Myocyte (in vitro differentiated cells): ENCODE measurements around the gene AK2. TPM values are rescaled to one million over a fixed set of nuclear protein-coding genes. Genes with fewer than 3 reads are reported as not detected.
"Not testable (repeated sequence)": the region's sequence is repeated elsewhere in the genome, so short reads cannot be mapped to it uniquely, and the experiment has no call there.

Experiments
- DNase-seq: peaks from one replicate; pipeline ENCODE4 v3.0.0-alpha.2; 2012; ENCODE audit warnings: low read depth
- total RNA-seq: library from RNA; depleted of rRNA; stranded (reverse); fragments of >200 nt; gene quantifications from 2 replicates; pipeline ENCODE4 v1.2.3, GENCODE V29; 2014

The AK2 gene
- total RNA-seq, 1 donor from 2014 or later, result 166 TPM

DNA sequence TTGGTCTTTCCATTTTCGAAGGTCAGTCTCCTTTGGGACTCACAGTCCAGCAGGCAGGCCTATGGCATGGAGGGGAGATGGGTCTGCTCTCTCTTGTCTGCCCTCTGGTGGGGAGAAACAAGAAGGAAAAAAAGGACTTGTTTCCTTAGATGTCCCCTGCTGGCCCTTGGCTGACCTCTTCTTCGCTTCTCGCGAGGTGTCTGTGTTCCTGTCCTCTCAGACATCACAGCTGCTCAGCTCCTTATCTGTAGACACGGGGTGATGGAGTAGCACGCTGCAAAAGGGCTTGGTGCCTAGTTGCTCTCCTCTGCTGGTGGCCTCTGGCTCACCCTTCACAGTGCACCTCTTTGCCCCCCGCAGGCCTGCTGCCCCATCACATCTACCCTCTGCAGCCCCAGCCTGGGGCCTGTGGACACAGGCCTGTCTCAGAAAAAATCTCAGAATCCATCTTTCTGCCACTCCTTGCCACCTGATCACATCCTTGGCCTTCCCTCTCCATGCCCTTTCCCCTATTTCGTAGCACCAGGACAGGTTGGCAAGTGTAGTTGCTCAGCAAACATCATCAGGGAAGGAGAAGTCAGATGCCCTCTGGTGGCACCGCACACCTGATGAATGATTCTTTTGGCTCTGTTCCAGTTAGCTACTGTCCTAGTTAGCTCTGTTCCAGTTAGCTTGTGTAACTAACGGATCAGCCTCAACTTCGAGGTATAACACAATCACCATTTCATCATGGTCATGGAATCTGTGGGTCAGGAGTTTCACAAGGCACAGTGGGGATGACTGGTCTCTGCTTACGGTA lies 18.7 kb upstream of the AK2 start:
- DNase-seq, result peak; percentile 90

DNA sequence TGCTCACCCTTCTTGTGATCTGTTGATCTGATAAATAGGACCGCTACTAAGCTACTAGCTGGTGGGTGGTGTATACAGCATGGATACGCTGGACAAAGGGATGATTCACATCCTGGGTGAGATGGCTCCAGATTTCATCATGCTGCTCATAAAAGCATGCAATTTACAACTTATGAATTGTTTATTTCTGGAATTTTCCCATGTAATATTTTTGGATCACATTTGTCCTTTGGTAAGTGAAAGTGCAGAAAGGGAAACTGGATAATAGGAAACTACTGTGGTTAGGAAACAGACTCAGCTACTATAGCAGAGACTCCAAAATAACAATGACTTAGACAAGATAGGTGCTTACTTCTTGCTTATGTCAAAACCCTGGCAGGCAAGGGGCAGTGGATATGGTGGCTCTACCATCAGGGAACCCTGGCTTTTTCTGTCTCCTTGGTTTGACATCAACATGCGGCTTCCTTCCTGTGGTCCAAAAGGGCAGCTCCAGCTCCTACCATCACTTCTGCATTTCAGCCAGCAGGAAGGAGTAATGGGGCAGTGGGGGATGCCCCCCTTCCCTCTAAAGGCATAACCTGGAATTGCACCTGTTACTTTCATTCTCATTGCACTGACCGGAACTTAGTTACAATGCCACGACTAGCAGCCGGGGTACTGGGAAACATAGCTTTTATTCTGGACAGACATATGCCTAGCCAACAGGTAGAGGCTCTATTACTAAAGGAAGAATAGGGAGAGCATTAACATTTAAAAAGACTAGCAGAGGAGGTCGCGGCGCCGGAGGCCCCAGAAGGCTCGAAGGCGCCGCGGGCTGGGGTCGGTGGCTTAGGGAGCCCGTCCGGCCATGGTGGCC lies 13.8 kb upstream of the AK2 start:
- peak; percentile 87 for DNase-seq

DNA sequence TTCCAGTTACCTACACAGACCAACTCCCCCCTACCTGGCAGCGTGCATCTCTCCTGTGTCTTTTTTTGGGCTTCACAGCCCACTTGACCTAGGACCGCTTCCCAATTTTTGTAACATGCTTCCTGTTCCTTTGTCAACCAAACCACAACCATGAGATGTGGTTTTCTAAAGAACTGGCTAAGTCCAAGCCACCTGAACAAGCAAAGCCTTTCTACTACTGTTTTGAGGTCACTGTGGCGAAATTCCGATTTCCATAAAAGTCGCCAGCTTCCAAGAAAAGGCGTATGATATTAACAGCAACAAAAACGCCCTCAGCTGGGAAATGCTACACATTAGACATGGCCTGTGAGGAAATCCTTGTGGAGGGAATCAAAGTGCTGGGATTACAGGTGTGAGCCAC lies 12.7 kb upstream of the AK2 start:
- DNase-seq, result no peak

DNA sequence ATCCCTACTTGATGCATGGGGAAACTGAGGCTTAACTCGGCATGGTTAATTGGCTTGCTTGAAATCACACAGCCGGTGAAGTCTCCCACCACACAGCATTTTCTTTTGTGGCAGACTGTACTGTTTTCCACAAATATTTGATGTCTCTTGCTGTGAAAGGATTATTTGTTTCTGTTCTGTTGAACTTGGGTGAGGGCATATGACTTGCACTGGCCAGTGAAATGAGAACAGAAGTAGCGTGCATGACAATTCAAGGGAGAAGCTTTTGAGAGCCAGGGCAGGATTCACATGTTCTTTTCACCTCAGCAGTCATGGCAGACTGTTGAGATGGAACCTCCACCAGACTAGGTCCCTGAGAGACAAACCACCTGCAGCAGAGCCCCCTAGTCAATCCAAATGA lies 11.7 kb upstream of the AK2 start:
- DNase-seq, result no peak

DNA sequence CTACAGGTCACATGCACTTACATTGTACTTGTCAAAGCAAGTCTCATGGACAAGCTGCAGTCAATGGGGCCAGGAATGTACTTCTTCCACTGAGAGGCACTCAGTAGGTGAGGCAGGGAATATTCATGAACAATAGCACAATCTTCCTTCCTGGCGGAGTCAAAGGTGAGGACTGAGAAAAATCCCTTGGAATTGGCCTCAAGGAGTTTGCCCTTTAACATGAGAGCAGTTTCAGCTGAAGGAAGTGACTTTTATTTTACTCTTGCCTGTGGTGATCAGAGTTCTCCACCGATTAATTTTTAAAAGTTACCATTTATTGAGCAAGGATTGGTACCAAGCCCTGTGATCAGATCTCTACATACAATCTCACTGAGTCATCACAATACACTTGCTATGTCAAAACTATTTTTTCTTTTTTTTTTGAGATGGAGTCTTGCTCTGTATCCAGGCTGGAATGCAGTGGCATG lies 11.2 kb upstream of the AK2 start:
- no peak for DNase-seq

DNA sequence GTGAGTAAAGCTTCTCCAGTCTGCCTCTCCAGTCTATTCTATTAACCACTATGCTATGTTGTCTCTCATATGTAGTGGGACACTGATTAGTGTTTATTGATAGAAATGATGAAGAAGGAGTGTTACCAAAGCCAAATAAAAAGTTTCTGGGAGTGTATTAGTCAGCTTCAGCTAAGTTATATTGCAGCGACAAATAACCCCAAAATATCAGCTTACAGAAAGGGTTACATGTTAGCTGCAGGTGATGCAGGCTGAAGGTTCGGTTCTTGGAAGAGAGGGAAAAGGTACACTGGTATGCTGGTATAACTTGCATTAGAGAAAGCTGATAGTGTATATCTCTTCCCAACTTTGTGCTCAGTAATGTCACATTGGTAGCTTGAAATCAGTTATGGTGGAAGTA lies 10.6 kb upstream of the AK2 start:
- no peak for DNase-seq

DNA sequence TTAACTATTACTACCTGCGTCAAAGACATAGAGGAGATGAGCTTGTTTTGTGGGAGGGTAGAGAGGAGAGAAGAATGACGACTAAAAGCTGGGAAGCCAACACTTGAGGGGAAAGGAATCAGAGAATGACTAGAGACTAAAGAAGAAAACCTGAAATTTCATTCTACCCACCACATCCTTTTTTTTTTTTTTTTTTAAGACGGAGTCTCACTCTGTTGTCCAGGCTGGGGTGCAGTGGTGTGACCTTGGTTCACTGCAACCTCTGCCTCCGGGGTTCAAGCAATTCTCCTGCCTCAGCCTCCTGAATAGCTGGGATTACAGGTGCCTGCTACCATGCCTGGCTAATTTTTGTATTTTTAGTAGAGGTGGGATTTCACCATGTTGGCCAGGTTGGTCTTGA lies 9.6 kb upstream of the AK2 start:
- DNase-seq, result not testable (repeated sequence)

DNA sequence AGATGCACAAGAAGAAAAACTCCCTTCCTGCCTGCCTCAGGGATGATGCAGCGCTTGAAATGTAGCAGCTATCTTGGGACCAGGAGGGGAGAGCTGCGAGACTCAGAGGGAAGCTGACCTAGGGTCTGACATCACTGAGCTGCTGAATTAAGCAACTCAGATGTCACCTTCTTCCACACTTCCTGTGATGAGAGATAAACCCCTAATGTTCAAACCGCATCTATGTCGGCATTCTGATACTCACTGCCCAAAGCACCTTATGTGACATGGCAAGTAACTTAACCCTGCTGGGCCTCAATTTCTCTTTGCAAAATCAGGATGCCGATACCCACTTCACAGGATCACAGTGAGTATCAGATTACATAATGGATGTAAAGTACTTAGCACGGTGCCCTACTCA lies 9.1 kb upstream of the AK2 start:
- no peak for DNase-seq

DNA sequence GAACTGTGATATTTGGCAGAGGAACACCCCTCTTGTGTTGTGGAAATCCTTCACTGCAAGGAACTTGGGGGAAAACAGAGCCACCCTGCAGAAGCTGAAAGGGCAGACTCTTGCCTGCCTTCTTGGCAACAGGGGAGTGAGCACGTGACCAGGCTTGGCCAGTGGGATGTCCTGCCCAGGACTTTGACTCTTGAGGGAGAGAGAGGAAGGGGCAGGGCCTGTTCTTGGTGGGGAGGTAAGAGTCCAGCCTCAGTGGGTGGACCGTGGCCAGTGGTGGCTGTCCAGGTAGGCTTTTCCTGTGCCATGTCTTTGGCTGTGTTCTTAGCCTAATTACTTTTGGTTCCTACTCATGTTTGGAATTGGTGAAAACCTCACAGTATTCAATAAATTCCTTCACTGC lies 8.6 kb upstream of the AK2 start:
- DNase-seq, result no peak

DNA sequence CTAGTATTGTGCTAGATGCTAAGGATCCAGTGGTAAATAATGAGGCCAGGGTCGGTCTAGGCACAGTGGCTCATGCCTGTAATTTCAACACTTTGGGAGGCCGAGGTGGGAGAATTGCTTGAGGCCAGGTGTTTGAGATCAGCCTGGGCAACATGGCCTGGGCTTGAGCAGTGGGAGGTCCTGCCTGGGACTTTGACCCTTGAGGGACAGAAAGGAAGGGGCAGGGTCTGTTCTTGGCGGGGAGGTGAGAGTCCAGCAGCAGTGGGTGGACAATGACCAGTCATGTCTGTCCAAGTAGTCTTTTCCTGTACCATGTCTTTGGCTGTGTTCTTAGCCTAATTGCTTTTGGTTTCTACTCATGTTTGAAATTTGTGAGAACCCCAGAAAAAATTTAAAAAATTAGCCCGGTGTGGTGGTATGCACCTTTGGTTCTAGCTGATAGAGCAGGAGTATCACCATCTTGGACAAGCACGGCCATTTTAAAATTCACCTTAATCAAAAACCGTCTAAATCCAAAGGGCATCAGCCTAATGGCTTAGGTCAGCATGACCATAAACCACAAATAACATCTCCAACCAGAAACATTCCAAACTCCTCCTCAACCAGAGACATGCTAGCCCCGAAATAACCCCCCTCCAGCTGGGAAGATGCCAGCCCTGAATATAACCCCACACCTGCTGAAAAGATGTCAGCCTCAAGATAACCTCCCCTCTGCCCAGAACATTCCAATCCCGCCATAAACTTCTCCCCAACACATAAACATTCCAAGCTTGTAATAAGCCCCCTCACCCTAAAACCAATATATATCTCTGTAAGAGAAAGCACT lies 6.8 kb upstream of the AK2 start:
- DNase-seq, result peak; percentile 94

DNA sequence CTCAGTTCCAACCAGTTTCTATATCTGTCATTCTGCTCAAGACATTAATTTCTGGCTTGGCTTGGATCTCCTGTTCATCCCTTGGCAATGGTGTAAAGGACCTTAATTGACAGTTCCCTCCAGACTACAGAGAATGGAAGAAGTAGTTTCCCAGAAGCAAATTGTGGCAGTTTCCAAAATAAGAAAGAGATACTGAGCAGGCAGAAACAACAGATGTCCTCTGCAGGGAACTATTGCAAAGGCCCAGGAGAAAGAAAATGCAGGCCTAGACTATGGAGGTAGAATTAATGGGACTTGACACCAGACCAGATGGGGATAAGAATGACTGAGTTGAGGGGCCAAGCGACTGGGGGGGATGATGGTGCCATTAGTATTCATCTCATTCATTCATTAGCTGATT lies 6.1 kb upstream of the AK2 start:
- DNase-seq, result peak; percentile 44

DNA sequence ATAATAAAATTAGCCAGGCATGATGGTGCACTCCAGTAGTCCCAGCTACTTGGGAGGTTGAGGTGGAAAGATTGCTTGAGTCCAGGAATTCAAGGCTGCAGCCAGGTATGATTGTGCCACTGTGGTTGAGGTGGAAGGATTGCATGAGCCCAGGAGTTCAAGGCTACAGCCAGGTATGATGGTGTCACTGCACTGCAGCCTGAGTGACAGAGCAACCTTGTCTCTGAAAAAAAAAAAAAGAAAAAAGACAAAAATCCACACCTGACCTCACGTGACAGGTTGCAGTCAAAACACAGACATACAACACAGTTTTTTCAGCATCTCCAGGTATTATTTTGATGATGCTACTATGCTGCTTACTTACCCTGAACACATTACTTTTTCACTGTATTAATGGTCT lies 4.3 kb upstream of the AK2 start:
- no peak for DNase-seq

DNA sequence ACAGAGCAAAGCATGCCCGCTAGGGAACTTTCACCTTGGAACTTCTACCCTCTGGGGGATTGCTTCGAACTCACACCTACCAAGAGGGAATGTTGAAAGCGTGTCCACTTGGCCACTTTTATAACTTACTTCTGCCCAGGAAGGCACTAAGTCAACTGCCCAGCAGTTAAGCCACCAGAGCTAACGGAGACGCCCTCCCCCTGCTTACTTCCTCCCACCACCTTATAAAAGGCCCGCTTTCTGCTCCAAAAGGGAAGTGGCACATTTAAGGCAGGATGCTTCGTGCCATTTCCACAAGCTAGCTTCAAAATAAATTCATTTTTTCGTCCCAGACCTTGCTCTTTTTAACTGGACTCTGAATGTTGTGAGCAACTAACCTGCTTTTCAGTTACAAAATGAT lies 3.2 kb upstream of the AK2 start:
- no peak for DNase-seq

DNA sequence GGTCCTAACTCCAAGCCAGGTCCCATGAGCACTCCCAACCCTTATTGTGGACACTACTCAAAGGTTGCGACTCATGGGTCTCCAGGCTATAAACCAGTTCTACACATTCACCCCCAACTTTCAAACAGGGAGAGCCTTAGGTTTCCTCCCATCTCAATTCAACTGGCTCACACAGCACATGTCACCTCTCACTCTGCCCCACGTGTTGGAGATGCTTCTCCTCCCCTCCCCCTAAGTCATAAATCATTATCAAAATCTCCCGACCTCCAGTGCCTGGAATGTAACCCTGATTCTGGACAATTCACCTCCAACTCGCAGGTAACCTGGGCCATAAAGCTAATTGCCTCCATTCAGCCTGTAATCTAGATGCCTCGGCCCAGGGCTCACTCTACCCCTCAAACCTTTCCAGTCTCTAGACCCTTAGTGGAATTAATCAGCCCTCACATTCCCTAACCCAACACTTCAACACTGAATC lies 595 bp downstream of the AK2 start:
- DNase-seq, result peak; percentile 36

DNA sequence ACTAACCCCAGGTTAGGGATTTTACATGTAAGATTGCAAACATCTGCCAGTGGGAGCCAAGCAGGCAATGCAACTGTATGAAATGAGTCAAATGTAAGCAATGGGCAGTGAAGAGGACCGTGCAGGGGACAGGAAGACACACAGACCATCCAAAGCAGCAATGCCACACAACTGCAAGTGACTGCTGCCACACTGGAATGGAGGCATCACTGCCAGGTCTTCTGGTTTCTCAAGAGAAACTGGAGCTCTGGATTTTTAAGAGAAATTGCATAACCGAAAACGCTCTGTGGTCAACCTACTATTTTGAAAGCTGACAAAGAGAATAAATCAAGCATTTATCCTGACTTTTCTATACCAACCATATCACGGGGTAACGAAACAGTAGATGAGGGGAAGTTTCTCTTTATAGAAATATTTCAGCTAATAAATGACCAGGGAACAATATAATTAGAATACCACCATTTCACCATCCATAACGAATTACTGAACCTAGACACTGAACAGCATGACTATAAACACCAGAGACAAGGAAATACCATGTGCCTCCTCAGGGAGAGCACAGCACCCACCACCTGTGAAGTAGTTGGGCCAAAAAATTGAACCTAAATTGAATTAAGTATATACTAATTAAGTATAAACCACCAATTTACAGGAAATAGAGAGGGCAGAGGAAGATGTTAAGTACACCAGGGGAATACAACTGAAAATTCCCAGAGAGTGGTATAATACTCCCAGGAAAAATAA lies 4.4 kb downstream of the AK2 start:
- DNase-seq, result no peak

DNA sequence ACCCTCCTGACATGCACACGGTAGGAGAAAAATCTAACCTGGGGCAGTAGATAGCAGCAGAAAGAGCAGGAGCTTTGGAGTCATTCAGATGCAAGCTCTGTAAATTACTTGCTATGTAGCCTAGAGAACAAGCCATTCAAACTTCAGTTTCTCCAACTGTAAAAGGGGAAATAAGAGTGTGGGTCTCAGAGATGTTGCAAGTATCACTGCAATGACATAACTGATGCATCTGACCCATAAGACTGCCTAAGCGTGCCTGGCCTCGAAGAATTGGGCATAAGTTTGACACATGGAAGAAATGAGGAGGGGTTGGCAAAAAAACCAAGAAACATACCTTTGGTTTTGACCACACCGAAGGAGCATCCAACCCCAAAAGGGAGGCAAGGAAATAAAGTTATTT lies 5.2 kb downstream of the AK2 start:
- no peak for DNase-seq

DNA sequence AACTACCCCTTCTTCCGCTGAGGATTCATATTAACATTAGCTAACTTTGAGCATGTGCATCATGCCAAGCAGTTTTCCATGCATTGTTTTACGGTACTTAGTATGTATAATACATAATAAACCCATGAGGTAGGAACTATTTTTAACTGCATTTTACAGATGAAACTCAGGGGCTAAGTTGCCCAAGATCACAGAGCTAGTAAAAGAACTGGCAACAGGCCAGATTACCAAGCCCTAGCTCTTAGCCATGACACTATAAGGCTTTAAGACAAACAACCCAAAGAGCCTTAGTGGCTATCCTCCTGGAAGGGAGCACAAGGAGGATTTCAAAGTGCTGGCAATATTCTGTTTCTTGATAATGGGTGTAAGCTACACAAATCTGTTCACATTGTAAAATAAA lies 6.1 kb downstream of the AK2 start:
- no peak for DNase-seq

DNA sequence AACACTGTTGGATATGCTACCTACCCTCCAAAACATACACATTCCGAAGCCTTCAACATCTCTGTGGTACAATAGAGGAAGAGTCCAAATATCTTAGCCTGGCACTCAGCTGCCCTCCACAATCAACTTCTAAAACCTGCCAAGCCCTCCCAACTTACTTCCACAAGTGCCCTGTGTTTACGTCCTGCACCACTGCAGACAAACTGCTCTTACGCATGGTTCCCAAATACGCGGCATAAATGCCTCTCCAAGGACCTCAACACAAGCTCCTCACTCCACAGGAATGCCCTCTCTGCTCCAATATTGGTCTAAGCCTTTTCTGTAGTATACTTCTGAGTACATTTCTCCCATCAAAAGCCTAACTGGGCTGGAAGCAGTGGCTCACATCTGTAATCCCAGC lies 6.8 kb downstream of the AK2 start:
- DNase-seq, result no peak

DNA sequence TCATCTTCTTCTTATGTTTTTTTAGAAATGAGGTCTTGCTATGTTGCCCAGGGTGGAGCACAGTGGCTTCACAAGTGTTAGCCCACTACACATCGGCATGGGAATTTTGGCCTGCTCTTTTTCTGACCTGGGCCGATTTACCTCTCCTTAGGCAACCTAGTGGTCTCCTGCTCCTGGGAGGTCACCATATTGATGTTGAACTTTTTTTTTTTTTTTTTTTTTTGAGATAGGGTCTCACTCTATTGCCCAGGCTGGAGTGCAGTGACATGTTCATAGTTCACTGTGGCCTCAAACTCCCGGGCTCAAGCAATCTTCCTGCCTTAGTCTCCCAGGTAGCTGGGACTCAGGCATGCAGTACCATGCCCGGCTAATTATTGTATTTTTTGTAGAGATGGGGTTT lies 7.5 kb downstream of the AK2 start:
- DNase-seq, result no peak

DNA sequence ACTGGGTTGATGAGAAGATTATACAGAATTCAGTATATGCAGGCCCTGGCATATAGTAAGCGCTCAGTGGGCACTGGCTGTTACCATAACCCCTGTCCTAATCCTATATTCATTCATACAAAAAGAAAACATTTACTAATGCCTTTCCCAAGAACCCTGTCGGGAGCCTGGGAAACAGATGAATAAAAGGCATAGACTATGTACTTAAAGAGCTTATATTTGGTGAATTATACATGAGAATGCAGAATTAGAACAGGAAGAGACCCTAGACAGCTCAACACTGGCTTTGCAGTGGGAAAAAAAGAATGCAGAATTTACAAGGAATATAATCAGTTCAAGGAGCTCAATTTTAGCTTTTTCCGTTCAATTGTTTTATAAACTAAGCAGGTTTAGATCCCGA lies 10.9 kb downstream of the AK2 start:
- no peak for DNase-seq

DNA sequence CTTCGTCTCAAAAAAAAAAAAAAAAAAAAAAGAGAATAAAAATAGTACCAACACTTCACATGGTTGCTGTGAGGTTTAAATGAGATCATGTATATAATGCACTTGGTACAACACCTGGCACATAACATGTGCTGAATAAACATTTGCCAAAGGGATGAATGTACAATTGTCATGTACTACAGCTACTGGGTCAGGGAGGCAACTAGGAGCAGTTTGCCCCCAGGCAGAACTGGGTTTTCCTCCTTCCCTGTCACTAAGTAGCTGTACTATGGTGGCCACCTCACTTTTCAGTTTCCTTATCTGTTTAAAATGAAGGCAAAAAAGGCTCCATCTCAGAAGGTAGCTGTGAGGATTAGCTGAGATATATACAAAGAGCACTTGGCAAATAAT lies 11.5 kb downstream of the AK2 start:
- DNase-seq, result no peak
